Thoracic aorta endothelial cell (primary cell): ENCODE data around the gene GBP7. TPM values are rescaled to one million over a fixed set of nuclear protein-coding genes. Genes with fewer than 3 reads are reported as not detected.

Experiments
- total RNA-seq: library from RNA; depleted of rRNA; stranded (reverse); fragments of >200 nt; gene quantifications from 2 replicates; pipeline ENCODE4 v1.2.3, GENCODE V29; 2012

The GBP7 gene, protein sequence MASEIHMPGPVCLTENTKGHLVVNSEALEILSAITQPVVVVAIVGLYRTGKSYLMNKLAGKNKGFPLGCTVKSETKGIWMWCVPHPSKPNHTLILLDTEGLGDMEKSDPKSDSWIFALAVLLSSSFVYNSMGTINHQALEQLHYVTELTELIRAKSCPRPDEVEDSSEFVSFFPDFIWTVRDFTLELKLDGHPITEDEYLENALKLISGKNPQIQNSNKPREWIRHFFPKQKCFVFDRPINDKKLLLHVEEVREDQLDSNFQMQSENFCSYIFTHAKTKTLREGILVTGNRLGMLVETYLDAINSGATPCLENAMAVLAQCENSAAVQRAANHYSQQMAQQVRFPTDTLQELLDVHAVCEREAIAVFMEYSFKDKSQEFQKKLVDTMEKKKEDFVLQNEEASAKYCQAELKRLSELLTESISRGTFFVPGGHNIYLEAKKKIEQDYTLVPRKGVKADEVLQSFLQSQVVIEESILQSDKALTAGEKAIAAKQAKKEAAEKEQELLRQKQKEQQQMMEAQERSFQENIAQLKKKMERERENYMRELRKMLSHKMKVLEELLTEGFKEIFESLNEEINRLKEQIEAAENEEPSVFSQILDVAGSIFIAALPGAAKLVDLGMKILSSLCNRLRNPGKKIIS
- not detected in 2 replicates for total RNA-seq

DNA sequence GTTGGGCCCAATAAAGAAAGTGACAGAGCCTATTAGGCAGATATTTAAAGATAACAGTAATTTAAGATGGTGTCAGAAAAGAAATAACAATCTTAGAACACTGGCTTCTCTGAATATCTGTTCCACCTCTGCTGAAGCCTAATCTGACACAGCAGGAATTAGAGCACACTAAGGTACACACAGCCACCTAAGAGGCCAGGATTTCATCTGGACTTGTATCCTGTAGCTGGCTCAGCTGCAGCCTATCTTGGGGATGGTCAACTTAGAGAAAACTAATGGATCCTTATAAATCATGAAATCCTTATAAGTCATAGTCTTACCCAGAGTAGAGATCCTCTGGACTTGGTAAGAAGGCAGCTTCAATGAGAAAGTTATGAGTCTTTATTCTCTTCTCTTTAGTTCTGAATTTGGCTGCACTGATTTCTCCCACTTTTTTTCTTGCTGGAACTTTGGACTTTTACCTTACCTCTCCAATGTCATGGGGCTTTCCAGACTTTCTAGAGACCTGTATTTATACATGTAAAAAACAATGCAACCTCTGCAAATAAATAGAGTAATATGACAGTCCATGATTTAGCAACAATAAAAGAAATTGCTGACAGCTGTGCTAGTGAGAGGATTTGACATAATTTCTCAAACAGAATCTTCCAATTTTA, at the start of gene GBP7:
GBP7 (minus strand) TSS at position 403 of the 656 bp plus-strand sequence. CDS start 4,068 bp downstream, outside the sequence.

DNA sequence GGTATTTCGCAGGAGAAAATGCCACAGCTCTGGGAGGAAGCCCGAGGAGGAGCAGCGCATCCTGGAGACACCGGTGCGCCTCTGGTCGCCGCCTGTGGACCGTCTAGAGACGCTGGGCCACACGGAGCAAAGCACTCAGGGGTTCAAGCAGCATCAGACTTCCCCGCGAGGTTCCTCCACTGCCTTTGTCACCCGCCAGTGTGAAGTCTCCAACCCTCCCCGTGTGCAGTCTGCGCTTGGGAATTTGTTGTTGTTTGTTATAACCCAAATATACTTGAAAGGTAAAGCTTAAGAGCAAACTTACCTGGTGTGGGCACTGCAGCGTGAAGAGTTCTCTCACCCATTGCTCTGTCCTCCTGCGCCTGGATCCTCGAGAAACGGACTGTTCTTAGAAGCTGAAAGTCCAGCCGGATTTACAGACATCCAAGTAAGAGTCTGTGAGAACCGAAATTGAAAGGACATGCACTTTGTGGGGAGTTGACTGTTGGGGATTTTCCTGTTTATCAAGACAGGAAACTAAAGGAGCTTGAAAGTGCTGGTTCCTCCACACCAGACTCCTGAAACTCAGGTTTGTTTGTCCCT, 22.8 kb upstream of the GBP7 start, which contains the start of gene GBP4:
GBP4 (minus strand) TSS at position 452 of the 582 bp plus-strand sequence; CDS start at position 344, 108 bp downstream.

DNA sequence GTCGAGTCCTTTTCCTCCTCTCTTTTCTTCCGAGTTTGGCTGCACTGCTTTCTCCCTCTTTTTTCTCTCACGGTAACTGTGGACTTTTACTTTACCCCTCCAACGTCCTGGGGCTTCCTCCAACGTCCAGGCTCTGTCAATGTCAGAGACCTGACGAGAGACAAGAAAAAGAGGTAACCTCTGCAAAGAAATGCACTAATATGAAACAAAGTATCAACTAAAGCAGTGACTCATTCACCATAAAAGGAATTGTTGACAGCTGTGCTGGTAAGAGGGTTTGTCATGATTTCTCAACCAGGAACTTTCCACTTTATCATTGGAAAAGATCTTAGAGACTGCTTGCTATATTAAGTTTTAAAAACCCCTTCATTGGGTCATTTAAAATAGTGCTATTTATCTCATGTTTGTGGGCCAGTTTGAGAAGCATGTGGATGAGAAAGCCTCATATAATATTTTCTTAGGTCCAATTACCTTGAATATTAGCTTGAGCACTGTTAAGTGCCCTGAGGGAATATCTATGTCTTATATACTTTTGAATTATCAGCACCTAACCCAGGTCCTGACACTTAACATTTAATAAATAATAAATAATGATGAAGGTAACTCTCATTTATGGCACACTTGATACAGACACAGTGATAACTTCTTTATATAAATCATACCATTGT, 49.8 kb downstream of the GBP7 start, which contains the start of gene GBP2:
GBP2 (minus strand) TSS at position 202 of the 668 bp plus-strand sequence. CDS start 4,148 bp downstream, outside the sequence.

Other genes starting within 250 kb of the GBP7 start
- 47.9 and 50.7 TPM in 2 replicates for gene KYAT3, start 183.4 kb downstream of the GBP7 start, total RNA-seq
- 17.2 and 19.8 TPM in 2 replicates for gene RBMXL1, start 183.4 kb downstream of the GBP7 start, total RNA-seq
- 18.1 and 30.6 TPM in 2 replicates for gene GBP3, start 153.1 kb downstream of the GBP7 start, total RNA-seq
- 23.3 and 27.4 TPM in 2 replicates for gene GBP1, start 110.8 kb downstream of the GBP7 start, total RNA-seq
- gene GBP2, start 49.9 kb downstream of the GBP7 start, total RNA-seq: 33.0 and 38.4 TPM in 2 replicates
- gene GBP4, start 22.9 kb upstream of the GBP7 start, total RNA-seq: 2.9 and 3.6 TPM in 2 replicates
- 0.29 TPM in 1 of 2 replicates, not detected in the other for gene GBP5, start 96.9 kb upstream of the GBP7 start, total RNA-seq
- gene GBP6, start 188.1 kb upstream of the GBP7 start, total RNA-seq: not detected in 2 replicates